ENCODE results near the gene ZDHHC14. TPM values are rescaled to one million over a fixed set of nuclear protein-coding genes. Genes with fewer than 3 reads are reported as not detected.

ZDHHC14 gene
- total RNA-seq, 4 donors from 2014 or later = 7.1 to 11.4 (median 9.8) TPM

- no peak for DNase-seq (ENCODE audit: extremely low spot score)
- WGBS = 91% methylated on average over 1 of the region's 1 CpG
- Histone ChIP-seq H3K36me3 (no peaks in the 10 kb centered on the region), H3K27ac (replicated peaks in 1 of 4) (no peak overlapping the region), H3K27me3 (no peaks in the 10 kb centered on the region), H3K4me3 (no peak overlapping the region), H3K4me1 (peaks cover 0 to 2% (median 0%) of the 10 kb centered on the region in 4 donors), H3K9me3 (no peaks in the 10 kb centered on the region)
- no peak for TF ChIP-seq POLR2AphosphoS5 (IDR thresholded peaks at IDR 0.05)
- TF ChIP-seq EP300 (IDR thresholded peaks at IDR 0.05) = no peak
- no peak for TF ChIP-seq POLR2A (IDR thresholded peaks at IDR 0.05; ENCODE audit: low read depth)
- no peak for TF ChIP-seq CTCF (IDR thresholded peaks at IDR 0.05)
- intact Hi-C loops (cut with DNase I) = no loop called here
Observed at GRCh38 chr6:157411368-157411767, 30.4 kb downstream of the ZDHHC14 start.

- Histone ChIP-seq H3K27me3 (no peaks in the 10 kb centered on the region), H3K4me1 (peaks cover 0 to 2% (median 0%) of the 10 kb centered on the region in 4 donors), H3K27ac (replicated peaks in 1 of 4) (no peak overlapping the region), H3K4me3 (no peak overlapping the region), H3K36me3 (no peaks in the 10 kb centered on the region), H3K9me3 (no peaks in the 10 kb centered on the region)
- TF ChIP-seq POLR2A (IDR thresholded peaks at IDR 0.05; ENCODE audit: low read depth) (no peak), POLR2AphosphoS5 (IDR thresholded peaks at IDR 0.05) (no peak), EP300 (IDR thresholded peaks at IDR 0.05) (no peak), CTCF (IDR thresholded peaks at IDR 0.05) (no peak)
- 88% methylated on average over 11 of the region's 11 CpGs for WGBS
- DNase-seq (ENCODE audit: extremely low spot score) = no peak
- intact Hi-C loops (cut with DNase I) = no loop called here
Observed at GRCh38 chr6:157412791-157413190, 31.8 kb downstream of the ZDHHC14 start.

GRCh38 chr6:157420497-157420896 is 39.5 kb downstream of the ZDHHC14 start:
- intact Hi-C loops (cut with DNase I) = no loop called here

GRCh38 chr6:157424491-157425020 is 43.6 kb downstream of the ZDHHC14 start:
- no peak overlapping the region for H3K4me3 ChIP-seq
- no peak for TF ChIP-seq EP300 (IDR thresholded peaks at IDR 0.05)
- no peak for TF ChIP-seq POLR2AphosphoS5 (IDR thresholded peaks at IDR 0.05)
- TF ChIP-seq CTCF (IDR thresholded peaks at IDR 0.05) = no peak
- no peak for TF ChIP-seq POLR2A (IDR thresholded peaks at IDR 0.05; ENCODE audit: low read depth)
- no peaks in the 10 kb centered on the region for H3K9me3 ChIP-seq
- DNase-seq (ENCODE audit: extremely low spot score) = no peak
- H3K4me1 ChIP-seq = no peaks in the 10 kb centered on the region
- H3K36me3 ChIP-seq = no peaks in the 10 kb centered on the region
- H3K27ac ChIP-seq (replicated peaks in 1 of 4) = no peak overlapping the region
- WGBS = 78% methylated on average over 11 of the region's 11 CpGs
- H3K27me3 ChIP-seq = no peaks in the 10 kb centered on the region
- intact Hi-C loops (cut with DNase I) = no loop called here

More at GRCh38 chr6:157420497-157420896, 39.5 kb downstream of the ZDHHC14 start:
- H3K4me1 ChIP-seq = no peaks in the 10 kb centered on the region
- no peak for TF ChIP-seq CTCF (IDR thresholded peaks at IDR 0.05)
- TF ChIP-seq POLR2AphosphoS5 (IDR thresholded peaks at IDR 0.05) = no peak
- TF ChIP-seq POLR2A (IDR thresholded peaks at IDR 0.05; ENCODE audit: low read depth) = no peak
- TF ChIP-seq EP300 (IDR thresholded peaks at IDR 0.05) = no peak
- 89% methylated on average over 8 of the region's 8 CpGs for WGBS
- H3K36me3 ChIP-seq = no peaks in the 10 kb centered on the region
- H3K27ac ChIP-seq (replicated peaks in 1 of 4) = no peak overlapping the region
- DNase-seq (ENCODE audit: extremely low spot score) = no peak
- no peak overlapping the region for H3K4me3 ChIP-seq
- no peaks in the 10 kb centered on the region for H3K9me3 ChIP-seq
- no peaks in the 10 kb centered on the region for H3K27me3 ChIP-seq

GRCh38 chr6:157427969-157428368 is 47.0 kb downstream of the ZDHHC14 start:
- Histone ChIP-seq H3K27ac (replicated peaks in 1 of 4) (no peak overlapping the region), H3K36me3 (no peaks in the 10 kb centered on the region), H3K9me3 (no peaks in the 10 kb centered on the region), H3K4me1 (peaks cover 0 to 4% (median 0%) of the 10 kb centered on the region in 4 donors), H3K4me3 (no peak overlapping the region), H3K27me3 (no peaks in the 10 kb centered on the region)
- intact Hi-C loops (cut with DNase I) = no loop called here
- no peak for DNase-seq (ENCODE audit: extremely low spot score)
- 93% methylated on average over 7 of the region's 7 CpGs for WGBS
- TF ChIP-seq POLR2A (IDR thresholded peaks at IDR 0.05; ENCODE audit: low read depth) = no peak
- no peak for TF ChIP-seq POLR2AphosphoS5 (IDR thresholded peaks at IDR 0.05)
- no peak for TF ChIP-seq CTCF (IDR thresholded peaks at IDR 0.05)
- TF ChIP-seq EP300 (IDR thresholded peaks at IDR 0.05) = no peak
